ENCODE measurements around the gene HOXB5.
A peak's percentile ranks its signal among the peaks of the same experiment; 100 is the strongest.

HOXB5 gene

GRCh38 chr17:48601539-48602425 is 8.2 kb upstream of the HOXB5 start:
- no peak for DNase-seq

GRCh38 chr17:48601207-48601538 is 7.6 kb upstream of the HOXB5 start:
- no peak for DNase-seq

- DNase-seq, result no peak
These were observed 6.9 kb upstream of the HOXB5 start for GRCh38 chr17:48600244-48601098.

- no peak for DNase-seq
These were observed 5.8 kb upstream of the HOXB5 start for GRCh38 chr17:48599354-48599753.

GRCh38 chr17:48598736-48599135 is 5.2 kb upstream of the HOXB5 start:
- no peak for DNase-seq

GRCh38 chr17:48597778-48598631 is 4.4 kb upstream of the HOXB5 start:
- DNase-seq, result no peak

- DNase-seq, result no peak
These were observed 3.9 kb upstream of the HOXB5 start for GRCh38 chr17:48597528-48597777.

- DNase-seq, result no peak
These were observed 3.4 kb upstream of the HOXB5 start for GRCh38 chr17:48596735-48597527.

GRCh38 chr17:48596000-48596734 is 2.6 kb upstream of the HOXB5 start:
- no peak for DNase-seq

GRCh38 chr17:48595278-48595999 is 1.9 kb upstream of the HOXB5 start:
- no peak for DNase-seq

GRCh38 chr17:48594538-48595277 is 1.1 kb upstream of the HOXB5 start:
- no peak for DNase-seq

- peak; percentile 82 for DNase-seq
These were observed 410 bp upstream of the HOXB5 start for GRCh38 chr17:48593840-48594537.

GRCh38 chr17:48592577-48592976 is 1.0 kb downstream of the HOXB5 start:
- no peak for DNase-seq

GRCh38 chr17:48592057-48592514 is 1.5 kb downstream of the HOXB5 start:
- no peak for DNase-seq

GRCh38 chr17:48591255-48592056 is 2.1 kb downstream of the HOXB5 start:
- no peak for DNase-seq

- DNase-seq, result no peak
These were observed 2.9 kb downstream of the HOXB5 start for GRCh38 chr17:48590607-48591161.

- no peak for DNase-seq
These were observed 3.6 kb downstream of the HOXB5 start, which contains the start of gene HOXB3 for GRCh38 chr17:48589831-48590606. TSS of gene HOXB3 (minus strand) at chr17:48590241. CDS start at chr17:48552474, 37,767 bp downstream.

Measured in stimulated activated CD4-positive, alpha-beta T cell treated with anti-CD3 and anti-CD28 coated beads, Interleukin-12 subunit alpha, Interleukin-12 subunit beta, amount 100 ng/mL, for 4 hours (primary cell).